Vagina (tissue), 2 donors: ENCODE measurements around the gene MTMR6.

Experiments used
- CTCF ChIP-seq, 3 experiments: fragments of 450-650 bp in 2 of 3; fragments of 200-600 bp in 1 of 3; sonication (generic) in 1 of 3; IDR thresholded peaks; one replicate each; pipeline ENCODE4 v1.5.1; 2017 to 2019; ENCODE audit warnings: antibody characterized with exemption in 3 of 3, mild to moderate bottlenecking in 2 of 3, moderate library complexity in 2 of 3
- POLR2A ChIP-seq, 2 donors: fragments of 450-650 bp; IDR thresholded peaks; one replicate each; pipeline ENCODE4 v1.6.1; 2017; ENCODE audit warnings: antibody characterized with exemption in 2 of 2, mild to moderate bottlenecking in 2 of 2, moderate library complexity in 2 of 2

DNA sequence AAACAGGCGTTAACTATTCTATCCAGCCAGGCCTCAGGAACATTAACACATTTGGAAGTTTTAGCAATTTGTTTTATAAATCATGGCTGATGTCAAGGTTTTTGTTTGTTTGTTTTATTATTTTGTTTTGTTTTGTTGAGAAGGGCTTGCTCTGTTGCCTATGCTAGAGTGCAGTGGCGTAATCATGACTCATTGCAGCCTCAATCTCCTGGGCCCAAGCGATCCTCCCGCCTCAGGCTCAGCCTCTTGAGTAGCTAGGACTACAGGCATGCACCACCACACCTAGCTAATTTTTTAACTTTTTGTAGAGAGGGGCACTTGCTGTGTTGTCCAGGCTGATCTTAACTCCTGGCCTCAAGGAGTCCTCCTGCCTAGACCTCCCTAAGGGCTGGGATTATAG lies 42.4 kb upstream of the MTMR6 start:
- no peak for TF ChIP-seq CTCF (IDR thresholded peaks at IDR 0.05)
- no peak for TF ChIP-seq POLR2A (IDR thresholded peaks at IDR 0.05)
